KG1 (cell line): ENCODE results near the gene MACROD2.

Source experiments
- DNase-seq: peaks from one replicate; lab custom pipeline; 2025; lab: John Stamatoyannopoulos, UW

The MACROD2 gene

DNA sequence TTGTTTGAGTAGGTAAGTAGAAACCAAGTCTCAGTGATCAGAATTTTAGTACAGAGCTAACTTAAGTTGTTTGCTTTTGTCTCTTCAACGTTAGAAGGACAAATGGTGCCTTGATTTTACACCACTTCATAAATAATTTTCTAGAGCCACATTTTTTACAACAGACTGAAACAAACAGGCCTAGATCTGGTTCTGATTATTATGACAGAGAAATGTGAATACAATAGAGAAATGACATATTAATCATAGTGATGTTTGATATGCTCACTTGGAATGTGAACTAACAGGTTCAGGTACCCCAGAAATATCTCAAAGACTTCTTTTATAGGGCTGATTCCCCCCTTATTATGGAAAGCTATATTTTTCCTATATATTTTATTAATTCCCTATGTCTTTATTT lies 1817.4 kb downstream of the MACROD2 start:
- no peak for DNase-seq

- DNase-seq: no peak
These were observed 1819.0 kb downstream of the MACROD2 start for GRCh38 chr20:15814360-15814759.

DNA sequence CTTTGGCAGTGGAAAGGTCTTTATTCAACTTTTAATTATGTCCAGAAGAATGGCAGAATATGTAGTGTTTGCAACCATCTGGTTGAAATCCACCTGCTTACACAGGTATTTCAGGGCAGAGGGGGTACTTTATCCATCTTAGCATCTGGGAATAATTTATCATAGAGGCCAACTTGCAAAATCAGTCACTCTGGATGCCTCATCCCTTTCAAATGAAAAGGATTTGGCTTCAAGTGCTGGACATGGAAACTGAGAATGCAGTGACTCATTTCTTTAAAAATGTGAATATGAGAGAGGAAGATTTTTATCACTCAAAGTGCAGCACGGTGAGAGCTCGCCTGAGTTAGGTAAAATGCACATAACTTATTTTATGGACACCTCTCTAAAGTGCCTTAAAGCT lies 1819.6 kb downstream of the MACROD2 start:
- no peak for DNase-seq

GRCh38 chr20:15817351-15817750 lies 1822.0 kb downstream of the MACROD2 start:
- no peak for DNase-seq

DNA sequence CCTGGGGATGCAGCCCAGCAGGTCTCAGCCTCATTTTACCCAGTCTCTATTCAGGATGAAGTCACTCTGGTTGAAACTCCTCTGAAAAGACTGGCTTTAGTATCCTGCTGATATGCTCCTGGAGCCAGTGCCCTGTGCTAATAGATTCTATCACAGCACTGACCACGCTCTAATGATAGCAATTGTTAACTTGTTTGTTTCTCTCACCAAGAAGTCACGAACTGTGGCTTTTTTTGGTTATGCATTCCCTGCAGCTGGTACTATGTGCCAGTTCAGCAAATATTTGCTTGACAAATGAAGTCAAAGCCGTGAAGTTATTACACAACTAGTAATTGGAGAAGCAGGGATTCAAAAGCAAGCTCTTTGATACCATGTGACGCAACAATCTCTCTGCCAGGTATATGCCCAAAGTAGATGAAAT lies 1823.3 kb downstream of the MACROD2 start:
- DNase-seq: no peak

- DNase-seq: no peak
These were observed 1828.4 kb downstream of the MACROD2 start for GRCh38 chr20:15823718-15824117.

DNA sequence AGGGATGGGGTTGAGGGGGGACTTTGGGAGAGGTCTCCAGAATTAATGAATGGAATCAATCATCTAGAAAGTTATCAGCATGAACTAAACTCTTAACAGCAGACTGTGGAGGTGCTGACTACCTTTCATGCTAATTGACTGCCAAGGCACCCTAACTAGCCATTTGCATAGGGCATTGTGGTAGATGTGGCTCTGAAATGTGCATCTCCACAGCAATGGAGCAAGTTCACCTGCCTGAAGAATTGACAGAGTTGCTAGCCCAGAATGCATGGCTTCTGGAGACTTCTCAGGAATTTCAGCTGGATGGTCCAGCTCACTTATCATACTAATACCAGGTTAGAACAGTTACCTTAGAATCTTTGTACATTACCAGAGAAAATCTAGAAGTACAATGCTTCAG lies 1832.3 kb downstream of the MACROD2 start:
- no peak for DNase-seq

DNA sequence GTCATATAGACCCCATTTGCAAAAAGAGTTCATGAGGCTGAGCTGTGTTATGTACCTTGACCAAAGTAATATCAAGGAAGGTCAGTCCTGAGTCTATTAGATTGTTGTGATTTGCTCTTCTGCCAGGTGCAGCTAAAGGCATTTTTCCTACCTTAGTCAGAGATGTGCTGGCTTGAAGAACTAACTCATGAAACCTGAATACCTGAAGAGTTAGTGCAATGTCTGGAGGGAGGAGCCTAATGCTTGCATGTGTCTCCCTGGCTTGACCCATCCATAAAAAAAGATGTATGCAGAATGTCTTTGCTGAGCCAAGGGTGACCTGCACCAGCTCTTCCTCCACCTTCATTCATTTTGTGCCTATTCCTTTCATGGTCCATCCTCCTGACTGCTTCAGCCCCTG lies 1835.9 kb downstream of the MACROD2 start:
- DNase-seq: no peak

GRCh38 chr20:15832512-15832911 lies 1837.2 kb downstream of the MACROD2 start:
- no peak for DNase-seq

DNA sequence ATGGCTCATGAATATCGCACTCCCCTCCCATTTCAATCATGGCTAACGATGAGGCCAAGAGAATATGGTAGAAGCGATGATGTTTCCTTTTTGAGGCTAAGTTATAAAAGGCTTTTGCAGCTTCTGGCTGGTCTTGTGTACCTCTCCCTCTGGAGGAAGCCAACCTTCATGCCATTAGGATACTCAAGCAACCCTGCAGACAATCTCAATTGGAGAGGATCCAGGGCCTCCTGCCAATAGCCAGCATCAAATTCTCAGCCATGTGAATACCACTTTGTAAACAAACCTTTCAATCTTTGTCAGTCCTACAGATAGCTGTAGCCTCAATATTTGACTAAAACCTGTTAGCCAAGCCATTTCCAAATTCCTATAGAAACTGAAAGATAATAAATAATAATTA lies 1839.5 kb downstream of the MACROD2 start:
- no peak for DNase-seq

DNA sequence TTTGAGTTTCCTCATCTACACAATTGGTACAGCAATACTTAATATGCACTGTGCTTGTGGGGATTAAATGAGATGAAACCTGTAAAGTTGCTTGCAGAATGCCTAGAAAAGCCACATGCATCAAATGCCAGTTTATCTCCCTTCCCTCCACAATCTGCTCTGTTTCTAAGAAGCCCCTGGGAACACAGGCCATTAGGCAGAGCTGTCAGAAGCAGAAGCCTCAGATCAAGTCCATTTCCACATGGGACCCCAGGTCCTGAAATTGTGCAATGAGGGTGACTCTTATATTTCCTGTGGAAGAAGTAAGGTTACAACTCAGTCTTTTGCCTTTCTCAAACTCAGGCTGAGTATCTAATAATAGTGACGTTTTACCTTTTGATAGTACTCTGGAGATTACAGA lies 1840.5 kb downstream of the MACROD2 start:
- DNase-seq: no peak

DNA sequence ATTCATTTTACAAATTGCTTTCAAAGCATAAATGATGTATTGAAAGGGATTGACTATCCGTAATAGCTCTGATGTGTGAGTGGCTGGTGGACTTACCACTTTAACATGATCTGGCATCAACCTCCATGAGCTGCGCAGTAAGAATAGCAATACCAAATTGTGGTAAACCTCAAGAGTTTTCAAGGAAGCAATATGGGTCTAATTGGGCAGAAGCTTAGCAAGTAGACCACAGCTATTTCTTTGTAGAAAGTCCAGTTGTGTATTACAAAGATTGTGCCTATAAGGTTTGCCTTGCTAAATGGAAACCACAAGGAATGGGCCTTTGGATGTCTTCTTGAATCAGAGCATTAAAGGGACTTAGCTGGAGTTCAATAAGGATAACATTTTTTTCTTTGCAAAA lies 1841.3 kb downstream of the MACROD2 start:
- no peak for DNase-seq

DNA sequence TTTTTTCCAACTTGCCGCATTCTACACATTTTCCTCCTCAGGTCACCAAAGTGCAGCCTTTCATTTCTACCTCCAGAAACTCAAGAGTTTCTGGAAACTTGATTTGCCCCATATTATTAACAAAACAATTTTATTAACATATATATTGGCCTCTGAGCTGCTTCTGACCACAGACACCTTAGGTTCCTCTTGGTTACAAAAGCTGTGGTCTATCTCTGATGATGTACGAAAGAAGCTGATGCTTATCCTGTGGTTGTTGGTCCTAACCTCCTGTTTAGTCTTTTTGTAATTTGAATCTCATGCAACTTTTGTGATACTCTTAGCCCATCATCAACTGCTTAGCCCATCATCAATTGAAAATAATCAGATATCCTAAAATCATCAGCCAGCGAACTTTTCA lies 1842.2 kb downstream of the MACROD2 start:
- no peak for DNase-seq

GRCh38 chr20:15838466-15838865 lies 1843.2 kb downstream of the MACROD2 start:
- DNase-seq: no peak

GRCh38 chr20:15840636-15841301 lies 1845.5 kb downstream of the MACROD2 start:
- DNase-seq: no peak

- DNase-seq: no peak
These were observed 1847.6 kb downstream of the MACROD2 start for GRCh38 chr20:15842872-15843271.

DNA sequence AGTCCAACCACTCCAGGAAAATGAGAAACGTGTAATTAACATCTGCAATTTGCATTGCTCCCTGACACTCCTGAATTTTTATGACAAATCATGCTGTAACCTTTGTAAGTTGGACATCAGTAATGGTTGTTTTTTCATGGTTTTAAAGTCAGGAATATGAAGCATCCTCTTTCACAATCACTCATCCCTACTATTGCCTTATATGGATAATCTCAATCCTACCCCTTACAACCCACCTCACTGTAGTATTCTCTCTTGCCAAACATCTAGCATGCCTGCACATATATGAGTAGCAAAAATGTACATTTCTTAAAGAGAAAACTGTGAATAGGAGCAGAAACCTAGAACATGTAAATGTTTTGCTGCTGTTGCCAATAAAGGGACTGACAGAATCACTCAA lies 1848.5 kb downstream of the MACROD2 start:
- DNase-seq: no peak

DNA sequence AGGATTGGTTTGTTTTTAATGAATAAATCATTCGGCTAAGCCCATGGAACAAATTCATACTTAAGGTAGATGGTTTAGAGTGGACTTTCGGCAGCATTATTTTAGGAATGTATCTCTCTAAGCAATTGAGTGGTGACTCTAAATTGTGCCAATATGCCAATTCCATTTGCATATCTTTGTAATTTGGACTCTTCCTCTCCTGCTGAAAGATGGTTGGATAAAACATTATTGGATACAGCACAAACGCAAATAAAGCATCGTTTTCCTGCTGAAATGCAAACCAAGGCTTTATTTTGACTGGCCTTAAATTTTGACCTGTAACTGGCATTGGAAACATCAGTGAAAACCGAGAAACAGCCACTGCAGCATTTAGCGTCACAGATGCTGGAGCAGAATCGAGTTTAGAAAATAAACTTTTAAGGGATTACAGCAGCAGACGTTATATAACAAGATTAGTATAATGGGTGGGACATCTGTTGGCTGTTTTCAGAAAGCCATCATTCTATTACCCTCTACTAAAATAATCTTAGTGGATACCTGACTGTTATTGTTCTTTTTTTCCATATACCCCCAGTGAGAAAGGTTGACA lies 1852.0 kb downstream of the MACROD2 start:
- no peak for DNase-seq

GRCh38 chr20:15848126-15848525 lies 1852.8 kb downstream of the MACROD2 start:
- DNase-seq: no peak

DNA sequence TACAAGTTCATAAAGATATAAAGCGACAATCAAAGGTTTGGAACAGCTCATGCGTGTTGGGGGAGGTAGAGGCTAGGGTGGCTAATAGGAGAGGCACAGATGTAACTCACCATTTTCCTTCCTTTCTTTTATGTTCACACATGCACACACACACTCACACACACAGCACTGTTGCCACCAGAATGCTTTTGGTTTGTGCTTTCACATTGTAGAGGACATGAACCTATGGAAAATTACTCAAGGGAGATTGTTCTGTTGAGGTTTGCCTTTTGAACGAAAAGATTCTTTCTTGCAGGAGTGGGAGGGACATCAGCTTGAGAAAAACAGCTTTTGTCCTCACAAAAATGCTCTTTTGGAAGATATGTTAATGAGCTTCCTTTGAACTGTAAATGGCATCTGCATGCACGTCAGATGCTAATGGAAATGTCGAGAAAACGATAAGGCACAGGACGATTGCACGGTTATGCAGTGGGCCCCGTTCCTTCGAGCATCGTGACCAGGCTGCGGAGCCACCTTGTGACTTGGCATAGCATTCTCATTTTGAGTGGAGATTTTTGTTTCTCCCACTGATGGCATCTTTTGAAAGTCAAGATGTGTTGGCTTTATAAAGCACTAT lies 1853.8 kb downstream of the MACROD2 start:
- no peak for DNase-seq

GRCh38 chr20:15851576-15852215 lies 1856.4 kb downstream of the MACROD2 start:
- no peak for DNase-seq

DNA sequence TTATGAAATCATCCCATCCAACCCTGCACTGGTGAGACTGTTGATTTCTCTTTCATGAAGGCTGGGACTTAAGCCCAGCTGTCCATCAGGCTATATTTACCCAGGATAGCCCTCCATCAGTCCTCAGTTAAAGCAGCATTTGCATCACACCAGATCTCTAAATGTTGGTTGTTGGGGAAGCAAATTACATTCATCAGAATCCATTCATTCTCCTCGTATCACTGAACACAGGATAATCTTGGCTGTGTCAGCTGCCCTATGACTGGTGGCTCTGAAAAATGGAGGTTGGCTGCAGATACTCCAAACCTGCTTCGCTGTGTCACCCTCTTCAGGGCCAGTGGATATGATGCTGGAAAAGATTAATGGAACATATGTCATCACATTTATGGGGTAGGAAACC lies 1859.6 kb downstream of the MACROD2 start:
- DNase-seq: no peak

GRCh38 chr20:15857173-15857784 lies 1862.0 kb downstream of the MACROD2 start:
- DNase-seq: no peak
